ENCODE data around the gene TUSC1.

DNA sequence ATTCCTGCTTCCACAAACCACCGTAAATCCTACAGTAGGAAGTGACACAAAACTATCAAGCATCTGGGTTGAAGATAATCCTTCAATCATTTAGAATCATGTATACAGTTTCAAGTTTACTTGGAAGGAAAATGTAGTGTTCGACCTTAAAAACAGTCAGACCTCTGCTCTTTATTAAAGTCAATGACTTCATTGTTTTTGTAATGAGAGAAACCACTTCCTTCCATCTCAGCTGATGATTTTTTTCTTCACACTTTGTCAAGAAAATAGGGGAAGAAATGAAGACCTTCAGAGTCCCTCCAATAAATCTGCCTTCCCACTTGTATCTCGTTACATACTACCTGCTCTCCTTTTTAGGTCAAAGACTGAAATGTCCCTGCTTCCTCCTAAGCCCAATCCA, 30.1 kb downstream of the TUSC1 start:
- TF ChIP-seq CTCF (conservative IDR thresholded peaks at IDR 0.05 in 1 of 2, IDR thresholded peaks at IDR 0.05 in 1 of 2; ENCODE audit: extremely low read depth in 1 of 2, insufficient read depth in 1 of 2, low read depth in 1 of 2, low read length in 2 of 2) = no peak
- no peak for TF ChIP-seq EZH2 (IDR thresholded peaks at IDR 0.05; ENCODE audit: borderline replicate concordance, low read length)
